Chondrocyte (in vitro differentiated cells): ENCODE measurements around the gene PARK7. TPM values are rescaled to one million over a fixed set of nuclear protein-coding genes. Genes with fewer than 3 reads are reported as not detected.

ENCODE experiments used
- DNase-seq: peaks from one replicate; pipeline ENCODE4 v3.0.0; 2021; ENCODE audit warnings: mixed read lengths, low spot score
- H3K27ac Mint-ChIP-seq: one replicate; pipeline ENCODE4 v1.8.0; 2021; ENCODE audit warnings: mild to moderate bottlenecking, moderate library complexity, mixed read lengths; ENCODE audit not compliant: unreplicated experiment
- H3K27me3 Mint-ChIP-seq: 2 replicates; pipeline ENCODE4 v1.8.0; 2021; ENCODE audit warnings: low read depth, mixed read lengths
- H3K36me3 Mint-ChIP-seq: 2 replicates; pipeline ENCODE4 v1.8.0; 2021; ENCODE audit warnings: low read depth, mixed read lengths
- H3K4me1 Mint-ChIP-seq: 2 replicates; pipeline ENCODE4 v1.8.0; 2021; ENCODE audit warnings: low read depth, mild to moderate bottlenecking, mixed read lengths
- H3K4me3 Mint-ChIP-seq: one replicate; pipeline ENCODE4 v1.8.0; 2021; ENCODE audit warnings: mild to moderate bottlenecking, moderate library complexity, mixed read lengths; ENCODE audit not compliant: unreplicated experiment
- H3K9me3 Mint-ChIP-seq: 2 replicates; pipeline ENCODE4 v1.8.0; 2021; ENCODE audit warnings: low read depth, mixed read lengths
- total RNA-seq: library from RNA; stranded (reverse); gene quantifications from 3 replicates; pipeline ENCODE4 v1.2.1, GENCODE V29; 2021
- TF ChIP-seq, protein P1 (sequence below): fragments of 200-600 bp; sonication (generic); IDR thresholded peaks from 2 replicates; pipeline ENCODE4 v1.5.0; 2021; ENCODE audit warnings: antibody characterized with exemption, mild to moderate bottlenecking, moderate library complexity

Gene PARK7
- total RNA-seq, 1 donor from 2014 or later: 250 TPM

- Mint-ChIP-seq H3K4me3 (peak overlapping the region; percentile 96), H3K4me1 (peaks cover 62% of the 10 kb centered on the region), H3K27me3 (no peaks in the 10 kb centered on the region), H3K9me3 (no peaks in the 10 kb centered on the region), H3K36me3 (peaks cover 11% of the 10 kb centered on the region), H3K27ac (peak overlapping the region; percentile 98)
- TF ChIP-seq, protein P1, sequence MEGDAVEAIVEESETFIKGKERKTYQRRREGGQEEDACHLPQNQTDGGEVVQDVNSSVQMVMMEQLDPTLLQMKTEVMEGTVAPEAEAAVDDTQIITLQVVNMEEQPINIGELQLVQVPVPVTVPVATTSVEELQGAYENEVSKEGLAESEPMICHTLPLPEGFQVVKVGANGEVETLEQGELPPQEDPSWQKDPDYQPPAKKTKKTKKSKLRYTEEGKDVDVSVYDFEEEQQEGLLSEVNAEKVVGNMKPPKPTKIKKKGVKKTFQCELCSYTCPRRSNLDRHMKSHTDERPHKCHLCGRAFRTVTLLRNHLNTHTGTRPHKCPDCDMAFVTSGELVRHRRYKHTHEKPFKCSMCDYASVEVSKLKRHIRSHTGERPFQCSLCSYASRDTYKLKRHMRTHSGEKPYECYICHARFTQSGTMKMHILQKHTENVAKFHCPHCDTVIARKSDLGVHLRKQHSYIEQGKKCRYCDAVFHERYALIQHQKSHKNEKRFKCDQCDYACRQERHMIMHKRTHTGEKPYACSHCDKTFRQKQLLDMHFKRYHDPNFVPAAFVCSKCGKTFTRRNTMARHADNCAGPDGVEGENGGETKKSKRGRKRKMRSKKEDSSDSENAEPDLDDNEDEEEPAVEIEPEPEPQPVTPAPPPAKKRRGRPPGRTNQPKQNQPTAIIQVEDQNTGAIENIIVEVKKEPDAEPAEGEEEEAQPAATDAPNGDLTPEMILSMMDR: no peak
- DNase-seq: no peak
Measured at GRCh38 chr1:8027748-8028570, 66.4 kb downstream of the PARK7 start.

GRCh38 chr1:8028571-8028910 is 67.0 kb downstream of the PARK7 start:
- DNase-seq: no peak
- H3K4me1 Mint-ChIP-seq: peaks cover 61% of the 10 kb centered on the region
- H3K27me3 Mint-ChIP-seq: no peaks in the 10 kb centered on the region
- H3K4me3 Mint-ChIP-seq: no peak overlapping the region
- H3K36me3 Mint-ChIP-seq: peaks cover 7% of the 10 kb centered on the region
- TF ChIP-seq, protein P1: no peak
- H3K9me3 Mint-ChIP-seq: no peaks in the 10 kb centered on the region
- peak overlapping the region; percentile 98 for H3K27ac Mint-ChIP-seq

DNA sequence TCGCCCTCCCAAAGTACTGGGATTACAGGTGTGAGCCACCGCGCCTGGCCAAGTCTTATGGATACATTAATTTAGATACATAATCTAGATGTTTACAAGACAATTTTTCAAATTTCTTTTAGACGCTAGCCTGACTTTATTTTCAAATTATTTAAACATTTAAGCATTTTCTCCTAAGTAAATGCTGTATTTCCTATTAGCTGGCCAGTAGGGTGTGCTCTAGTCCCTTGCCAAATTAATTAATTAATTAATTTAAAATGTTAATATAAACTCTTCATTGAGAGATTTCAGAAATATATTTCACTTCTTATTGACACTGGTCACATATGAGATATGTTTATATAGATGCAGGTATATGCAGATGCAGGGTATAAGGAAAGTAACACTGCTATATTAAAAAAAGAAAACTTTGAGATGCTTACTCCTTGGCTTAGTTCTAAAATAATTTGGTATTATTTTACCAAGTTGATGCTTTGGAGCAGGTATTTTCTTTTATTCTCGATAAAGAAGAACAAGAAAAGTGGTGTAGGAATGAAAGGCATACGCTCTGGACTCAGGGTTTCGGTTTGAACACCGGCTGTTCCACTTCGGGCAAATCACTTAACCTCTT is 69.8 kb downstream of the PARK7 start:
- Mint-ChIP-seq H3K4me3 (no peak overlapping the region), H3K4me1 (peaks cover 48% of the 10 kb centered on the region), H3K27me3 (no peaks in the 10 kb centered on the region), H3K36me3 (no peaks in the 10 kb centered on the region), H3K27ac (no peak overlapping the region), H3K9me3 (no peaks in the 10 kb centered on the region)
- TF ChIP-seq, protein P1: peak; percentile 97
- DNase-seq: no peak

DNA sequence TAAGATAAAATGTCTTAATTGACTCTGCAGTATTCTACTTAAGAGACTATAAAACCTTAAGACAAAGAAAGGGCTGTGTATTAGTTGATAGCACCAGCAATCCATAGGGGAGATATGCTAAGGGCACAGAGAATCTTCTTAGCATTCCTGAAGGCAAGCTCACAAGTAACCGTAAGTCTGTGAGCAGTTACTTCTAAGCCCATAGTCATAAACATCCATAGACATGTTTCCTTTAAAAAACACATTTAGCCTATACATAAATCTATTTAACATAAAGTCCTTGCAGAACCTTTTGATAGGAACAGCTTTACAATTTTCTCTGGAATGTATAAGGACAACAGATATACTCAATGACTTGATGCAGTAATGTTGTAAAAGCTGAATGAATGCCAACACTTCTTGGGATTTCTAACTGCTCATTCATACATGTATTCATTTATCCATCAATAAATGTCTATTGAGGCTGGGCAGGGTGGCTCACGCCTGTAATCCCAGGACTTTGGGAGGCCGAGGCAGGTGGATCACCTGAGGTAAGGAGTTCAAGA is 70.9 kb downstream of the PARK7 start:
- H3K27me3 Mint-ChIP-seq: no peaks in the 10 kb centered on the region
- no peak overlapping the region for H3K4me3 Mint-ChIP-seq
- peaks cover 38% of the 10 kb centered on the region for H3K4me1 Mint-ChIP-seq
- no peak for DNase-seq
- H3K27ac Mint-ChIP-seq: no peak overlapping the region
- H3K36me3 Mint-ChIP-seq: no peaks in the 10 kb centered on the region
- TF ChIP-seq, protein P1: no peak
- no peaks in the 10 kb centered on the region for H3K9me3 Mint-ChIP-seq

- no peaks in the 10 kb centered on the region for H3K36me3 Mint-ChIP-seq
- no peak overlapping the region for H3K4me3 Mint-ChIP-seq
- H3K27me3 Mint-ChIP-seq: no peaks in the 10 kb centered on the region
- H3K4me1 Mint-ChIP-seq: peaks cover 29% of the 10 kb centered on the region
- no peak overlapping the region for H3K27ac Mint-ChIP-seq
- TF ChIP-seq, protein P1: no peak
- DNase-seq: no peak
- no peaks in the 10 kb centered on the region for H3K9me3 Mint-ChIP-seq
Measured at GRCh38 chr1:8033322-8033721, 71.8 kb downstream of the PARK7 start.

Other genes with a start within 250 kb of the PARK7 start
- 103 to 111 TPM (median 110 TPM) in 3 replicates for gene VAMP3, start 190.4 kb upstream of the PARK7 start, total RNA-seq
- gene PER3, start 177.4 kb upstream of the PARK7 start, total RNA-seq: 4.1 to 6.0 TPM (median 4.2 TPM) in 3 replicates
- gene UTS2, start 108.6 kb upstream of the PARK7 start, total RNA-seq: not detected in 3 replicates
- 0.07 TPM in 1 of 3 replicates, not detected in the others for gene TNFRSF9, start 20.9 kb upstream of the PARK7 start, total RNA-seq
- 26.4 to 305 TPM (median 303 TPM) in 3 replicates for gene ERRFI1, start 64.6 kb downstream of the PARK7 start, total RNA-seq